ENCODE measurements around the gene MYH8. TPM values are rescaled to one million over a fixed set of nuclear protein-coding genes. Genes with fewer than 3 reads are reported as not detected.

MYH8 gene
- total and polyA plus RNA-seq, 2 of the 4 experiments (the other 2 are of a cell fraction): not detected

- ATAC-seq (ENCODE audit: low read depth): no peak
- no peaks in the 10 kb centered on the region for H3K4me1 ChIP-seq (ENCODE audit: control insufficient read depth, insufficient read depth, low read length)
- dilution Hi-C loops (cut with HindIII; ENCODE audit: low sequenced_read_pairs, unreplicated experiment) (no loop called here), in situ Hi-C loops (cut with MboI; ENCODE audit: low sequenced_read_pairs) (no loop called here), intact Hi-C loops (cut with micrococcal nuclease) (no loop called here)
- no peaks in the 10 kb centered on the region for H3K79me1 ChIP-seq (ENCODE audit: low read depth in 1 of 2, low read length in 2 of 2)
- H3K36me3 ChIP-seq (ENCODE audit: control insufficient read depth, insufficient read depth, low read length): no peaks in the 10 kb centered on the region
- ChIA-PET POLR2A (ENCODE audit: unreplicated experiment) (no interaction called here), CTCF (no interaction called here)
- no peak overlapping the region for H3K4me2 ChIP-seq (ENCODE audit: low read depth, low read length)
- no peak overlapping the region for H3K23ac ChIP-seq (ENCODE audit: low read depth, low read length)
- no TSS peak for BruUV-seq (replicated peaks)
- H3K27ac ChIP-seq (ENCODE audit: insufficient read depth, low read length): no peak overlapping the region
- H2AK9ac ChIP-seq (replicated peaks; ENCODE audit: low read depth, low read length, poor library complexity): no peak overlapping the region
- no peak overlapping the region for H3K4ac ChIP-seq (ENCODE audit: low read depth, low read length)
- H3K14ac ChIP-seq (replicated peaks; ENCODE audit: low read depth, low read length): no peak overlapping the region
- no peak overlapping the region for H2BK120ac ChIP-seq (ENCODE audit: low read depth, low read length)
- no peak overlapping the region for H3K4me3 ChIP-seq (ENCODE audit: insufficient read depth, low read depth, low read length)
- no peaks in the 10 kb centered on the region for H4K20me1 ChIP-seq (ENCODE audit: insufficient read depth, low read length)
- H2AK5ac ChIP-seq (ENCODE audit: low read depth, low read length): no peak overlapping the region
- H4K5ac ChIP-seq (ENCODE audit: low read depth, low read length): no peak overlapping the region
- DNase-seq: no peak
- TF ChIP-seq CHD1 (IDR thresholded peaks at IDR 0.05; ENCODE audit: low read depth, low read length) (no peak), BHLHE40 (IDR thresholded peaks at IDR 0.05; ENCODE audit: low read depth, low read length) (no peak), MAZ (IDR thresholded peaks at IDR 0.05; ENCODE audit: borderline replicate concordance, low read depth, low read length) (no peak), MAFK (IDR thresholded peaks at IDR 0.05; ENCODE audit: low read depth, low read length) (no peak), RFX5 (IDR thresholded peaks at IDR 0.05; ENCODE audit: low read depth, low read length) (no peak), RAD21 (IDR thresholded peaks at IDR 0.05; ENCODE audit: low read length) (no peak), USF2 (IDR thresholded peaks at IDR 0.05; ENCODE audit: low read depth, low read length) (no peak)
- H2BK20ac ChIP-seq (ENCODE audit: low read depth, low read length): no peak overlapping the region
- no peak overlapping the region for H3K18ac ChIP-seq (ENCODE audit: low read depth, low read length)
- H2AFZ ChIP-seq (replicated peaks; ENCODE audit: low read length, poor library complexity): no peak overlapping the region
- H3K27me3 ChIP-seq (ENCODE audit: control insufficient read depth, insufficient read depth, low read length): no peaks in the 10 kb centered on the region
- H4K91ac ChIP-seq (ENCODE audit: insufficient read depth, low read depth, low read length): no peak overlapping the region
- H2BK5ac ChIP-seq (ENCODE audit: low read depth, low read length, poor library complexity, severe bottlenecking): no peak overlapping the region
- H3K56ac ChIP-seq (ENCODE audit: extremely low read depth, insufficient read depth, low read length): no peak overlapping the region
- no peak overlapping the region for H4K8ac ChIP-seq (ENCODE audit: low read depth in 2 of 2, low read length in 2 of 2)
- no peaks in the 10 kb centered on the region for H3K9me3 ChIP-seq (ENCODE audit: control insufficient read depth, insufficient read depth, low read length)
- no peak overlapping the region for H2BK15ac ChIP-seq (ENCODE audit: low read depth, low read length)
- no peaks in the 10 kb centered on the region for H3K9me1 ChIP-seq (ENCODE audit: insufficient read depth, low read length)
- H3K9ac ChIP-seq (ENCODE audit: low read depth, low read length): no peak overlapping the region
- 57% methylated on average over 3 of the region's 4 CpGs; no CpG with 5 or more reads in 1 of the 2 experiments for WGBS, 2 experiments (ENCODE audit: extremely low coverage in 2 of 2, insufficient read length in 1 of 2)
These were observed 6.6 kb downstream of the MYH8 start for GRCh38 chr17:10415161-10415560.
